Effector memory CD4-positive, alpha-beta T cell (primary cell): ENCODE results near the gene CLPTM1.
"Not testable (repeated sequence)": the region's sequence is repeated elsewhere in the genome, so short reads cannot be mapped to it uniquely, and the experiment has no call there.

Experiments used
- DNase-seq, 3 donors: peaks; one replicate each; pipeline ENCODE4 v3.0.0-alpha.2; 2020
- H3K27ac ChIP-seq: 2 replicates; pipeline ENCODE4 v1.7.0; 2013; ENCODE audit warnings: mild to moderate bottlenecking, low read length, moderate library complexity; ENCODE audit not compliant: insufficient read depth, poor library complexity, severe bottlenecking
- H3K27me3 ChIP-seq: replicated peaks from 2 replicates; pipeline ENCODE4 v1.7.0; 2013; ENCODE audit warnings: mild to moderate bottlenecking, low read length; ENCODE audit not compliant: insufficient read depth, control insufficient read depth, poor library complexity, severe bottlenecking
- H3K36me3 ChIP-seq: 2 replicates; pipeline ENCODE4 v1.7.0; 2013; ENCODE audit warnings: mild to moderate bottlenecking, low read length, moderate library complexity; ENCODE audit not compliant: control insufficient read depth, insufficient read depth
- H3K4me1 ChIP-seq: 2 replicates; pipeline ENCODE4 v1.7.0; 2013; ENCODE audit warnings: low read length, mild to moderate bottlenecking; ENCODE audit not compliant: control insufficient read depth, insufficient read depth, poor library complexity, severe bottlenecking
- H3K4me3 ChIP-seq: 2 replicates; pipeline ENCODE4 v1.7.0; 2013; ENCODE audit warnings: low read length, low read depth, mild to moderate bottlenecking; ENCODE audit not compliant: insufficient read depth, poor library complexity, severe bottlenecking
- H3K9me3 ChIP-seq: 2 replicates; pipeline ENCODE4 v1.7.0; 2013; ENCODE audit warnings: mild to moderate bottlenecking, low read length, moderate library complexity; ENCODE audit not compliant: control insufficient read depth

The CLPTM1 gene

GRCh38 chr19:44958090-44958489 is 2.9 kb downstream of the CLPTM1 start:
- H3K4me3 ChIP-seq: no peak overlapping the region
- H3K27me3 ChIP-seq: no peaks in the 10 kb centered on the region
- peaks cover 18% of the 10 kb centered on the region for H3K4me1 ChIP-seq
- H3K36me3 ChIP-seq: peaks cover 27% of the 10 kb centered on the region
- no peaks in the 10 kb centered on the region for H3K9me3 ChIP-seq
- no peak overlapping the region for H3K27ac ChIP-seq
- DNase-seq: no peak

- DNase-seq: no peak
- Histone ChIP-seq H3K4me1 (peaks cover 16% of the 10 kb centered on the region), H3K27ac (no peak overlapping the region), H3K9me3 (no peaks in the 10 kb centered on the region), H3K36me3 (peaks cover 34% of the 10 kb centered on the region), H3K4me3 (no peak overlapping the region), H3K27me3 (no peaks in the 10 kb centered on the region)
These were observed 4.5 kb downstream of the CLPTM1 start for GRCh38 chr19:44959691-44960090.

- Histone ChIP-seq H3K9me3 (no peaks in the 10 kb centered on the region), H3K36me3 (peaks cover 37% of the 10 kb centered on the region), H3K4me1 (peaks cover 13% of the 10 kb centered on the region), H3K4me3 (no peak overlapping the region), H3K27ac (no peak overlapping the region), H3K27me3 (no peaks in the 10 kb centered on the region)
- no peak for DNase-seq
These were observed 5.9 kb downstream of the CLPTM1 start for GRCh38 chr19:44960906-44961728.

- no peak for DNase-seq
- Histone ChIP-seq H3K9me3 (no peaks in the 10 kb centered on the region), H3K36me3 (peaks cover 37% of the 10 kb centered on the region), H3K4me1 (peaks cover 6% of the 10 kb centered on the region), H3K27ac (no peak overlapping the region), H3K27me3 (no peaks in the 10 kb centered on the region), H3K4me3 (no peak overlapping the region)
These were observed 6.6 kb downstream of the CLPTM1 start for GRCh38 chr19:44961821-44962220.

- Histone ChIP-seq H3K27me3 (no peaks in the 10 kb centered on the region), H3K27ac (no peak overlapping the region), H3K4me3 (no peak overlapping the region), H3K4me1 (no peaks in the 10 kb centered on the region), H3K9me3 (no peaks in the 10 kb centered on the region), H3K36me3 (peaks cover 28% of the 10 kb centered on the region)
- DNase-seq: no peak
These were observed 12.9 kb downstream of the CLPTM1 start for GRCh38 chr19:44968118-44968517.

- Histone ChIP-seq H3K4me3 (no peak overlapping the region), H3K9me3 (no peaks in the 10 kb centered on the region), H3K27ac (no peak overlapping the region), H3K27me3 (no peaks in the 10 kb centered on the region), H3K36me3 (peaks cover 33% of the 10 kb centered on the region), H3K4me1 (no peaks in the 10 kb centered on the region)
- DNase-seq: no peak
These were observed 13.5 kb downstream of the CLPTM1 start for GRCh38 chr19:44968670-44969069.

- DNase-seq: no peak
- no peak overlapping the region for H3K4me3 ChIP-seq
- H3K27me3 ChIP-seq: no peaks in the 10 kb centered on the region
- H3K36me3 ChIP-seq: peaks cover 36% of the 10 kb centered on the region
- no peaks in the 10 kb centered on the region for H3K9me3 ChIP-seq
- H3K27ac ChIP-seq: no peak overlapping the region
- H3K4me1 ChIP-seq: no peaks in the 10 kb centered on the region
These were observed 14.3 kb downstream of the CLPTM1 start for GRCh38 chr19:44969437-44969836.

GRCh38 chr19:44971451-44971850 is 16.3 kb downstream of the CLPTM1 start:
- peaks cover 52% of the 10 kb centered on the region for H3K36me3 ChIP-seq

GRCh38 chr19:44972802-44973201 is 17.6 kb downstream of the CLPTM1 start:
- Histone ChIP-seq H3K27ac (no peak overlapping the region), H3K4me1 (no peaks in the 10 kb centered on the region), H3K9me3 (no peaks in the 10 kb centered on the region), H3K4me3 (no peak overlapping the region), H3K27me3 (no peaks in the 10 kb centered on the region), H3K36me3 (peaks cover 61% of the 10 kb centered on the region)
- DNase-seq: no peak

More at GRCh38 chr19:44971451-44971850, 16.3 kb downstream of the CLPTM1 start:
- H3K4me3 ChIP-seq, H3K27ac ChIP-seq, H3K9me3 ChIP-seq, H3K4me1 ChIP-seq, H3K27me3 ChIP-seq, DNase-seq: not testable (repeated sequence)

- Histone ChIP-seq H3K4me1 (no peaks in the 10 kb centered on the region), H3K27ac (no peak overlapping the region), H3K9me3 (no peaks in the 10 kb centered on the region), H3K27me3 (no peaks in the 10 kb centered on the region), H3K36me3 (peaks cover 60% of the 10 kb centered on the region), H3K4me3 (no peak overlapping the region)
- DNase-seq: no peak
These were observed 19.0 kb downstream of the CLPTM1 start for GRCh38 chr19:44973982-44974735.
